Measurements from ENCODE around the gene RACK1.

RACK1 gene

GRCh38 chr5:181195249-181195761 lies 48.4 kb downstream of the RACK1 start:
- TF ChIP-seq EP300 (IDR thresholded peaks at IDR 0.05; ENCODE audit: borderline replicate concordance) (no peak), CREB1 (IDR thresholded peaks at IDR 0.05; ENCODE audit: low read depth) (no peak), CEBPB (IDR thresholded peaks at IDR 0.05) (no peak), REST (IDR thresholded peaks at IDR 0.05; ENCODE audit: low read depth) (no peak), MAX (IDR thresholded peaks at IDR 0.05) (no peak), EGR1 (IDR thresholded peaks at IDR 0.05) (no peak), TCF12 (IDR thresholded peaks at IDR 0.05; ENCODE audit: low read depth) (no peak), USF1 (IDR thresholded peaks at IDR 0.05) (no peak)

GRCh38 chr5:181194489-181195248 lies 49.0 kb downstream of the RACK1 start:
- peak; percentile 58; the same call in 1 of the 2 replicates for TF ChIP-seq YY1 (IDR thresholded peaks at IDR 0.05; ENCODE audit: low read depth)
- TF ChIP-seq CEBPB (IDR thresholded peaks at IDR 0.05) = no peak
- TF ChIP-seq NFIC (IDR thresholded peaks at IDR 0.05) = peak; percentile 73
- no peak for TF ChIP-seq MAX (IDR thresholded peaks at IDR 0.05)
- no peak for TF ChIP-seq FOXM1 (IDR thresholded peaks at IDR 0.05; ENCODE audit: borderline replicate concordance, low read depth)

- TF ChIP-seq YY1 (IDR thresholded peaks at IDR 0.05; ENCODE audit: low read depth) (no peak), CREB1 (IDR thresholded peaks at IDR 0.05; ENCODE audit: low read depth) (no peak), FOXM1 (IDR thresholded peaks at IDR 0.05; ENCODE audit: borderline replicate concordance, low read depth) (no peak), TAF1 (IDR thresholded peaks at IDR 0.05; ENCODE audit: low read depth) (no peak), NFIC (IDR thresholded peaks at IDR 0.05) (no peak), MAX (IDR thresholded peaks at IDR 0.05) (no peak), EGR1 (IDR thresholded peaks at IDR 0.05) (no peak), REST (IDR thresholded peaks at IDR 0.05; ENCODE audit: low read depth) (no peak), TEAD4 (IDR thresholded peaks at IDR 0.05) (no peak), EP300 (IDR thresholded peaks at IDR 0.05; ENCODE audit: borderline replicate concordance) (no peak), TCF12 (IDR thresholded peaks at IDR 0.05; ENCODE audit: low read depth) (no peak)
Measured at GRCh38 chr5:181193656-181194055, 50.0 kb downstream of the RACK1 start.

GRCh38 chr5:181192337-181193046 lies 51.2 kb downstream of the RACK1 start:
- TF ChIP-seq EP300 (IDR thresholded peaks at IDR 0.05; ENCODE audit: borderline replicate concordance) = no peak
- no peak for TF ChIP-seq RAD21 (IDR thresholded peaks at IDR 0.05; ENCODE audit: low read depth)
- TF ChIP-seq TEAD4 (IDR thresholded peaks at IDR 0.05) = no peak
- no peak for TF ChIP-seq EGR1 (IDR thresholded peaks at IDR 0.05)
- no peak for TF ChIP-seq ZBTB7A (IDR thresholded peaks at IDR 0.05; ENCODE audit: low read depth)
- no peak for TF ChIP-seq CEBPB (IDR thresholded peaks at IDR 0.05)
- TF ChIP-seq YY1 (IDR thresholded peaks at IDR 0.05; ENCODE audit: low read depth) = no peak

GRCh38 chr5:181191526-181192336 lies 52.0 kb downstream of the RACK1 start:
- TF ChIP-seq FOXM1 (IDR thresholded peaks at IDR 0.05; ENCODE audit: borderline replicate concordance, low read depth) (no peak), MAX (IDR thresholded peaks at IDR 0.05) (peak; percentile 80), REST (IDR thresholded peaks at IDR 0.05; ENCODE audit: low read depth) (no peak), TAF1 (IDR thresholded peaks at IDR 0.05; ENCODE audit: low read depth) (peak; percentile 61; the same call in 1 of the 2 replicates), YY1 (IDR thresholded peaks at IDR 0.05; ENCODE audit: low read depth) (peak; percentile 92), CREB1 (IDR thresholded peaks at IDR 0.05; ENCODE audit: low read depth) (no peak), CEBPB (IDR thresholded peaks at IDR 0.05) (peak; percentile 47), TCF12 (IDR thresholded peaks at IDR 0.05; ENCODE audit: low read depth) (peak; percentile 33; the same call in 1 of the 2 replicates), ZBTB7A (IDR thresholded peaks at IDR 0.05; ENCODE audit: low read depth) (0 out of 2 replicates have a peak, but pooled peaks have one; percentile 72), TEAD4 (IDR thresholded peaks at IDR 0.05) (peak; percentile 92), RAD21 (IDR thresholded peaks at IDR 0.05; ENCODE audit: low read depth) (no peak), EGR1 (IDR thresholded peaks at IDR 0.05) (peak; percentile 24; the same call in 1 of the 2 replicates)
